Upper lobe of left lung (tissue), 6 donors: Measurements from ENCODE around the gene ZBED3. TPM values are rescaled to one million over a fixed set of nuclear protein-coding genes. Genes with fewer than 3 reads are reported as not detected.

Experiments used
- ATAC-seq, 2 donors: fragments of 200-7000 bp; cut with Tn5 transposase; one replicate each; pipeline ENCODE4 v1.9.1; 2022; ENCODE audit warnings: mild to moderate bottlenecking in 2 of 2, moderate library complexity in 2 of 2; ENCODE audit not compliant: low FRiP score in 2 of 2
- DNase-seq, 2 donors: peaks; one replicate each; pipeline ENCODE4 v3.0.0-alpha.2; 2019 to 2020
- H3K27ac ChIP-seq, 4 donors: fragments of 200-600 bp; sonication (generic); one replicate each; pipeline ENCODE4 v1.5.1; 2016 to 2019
- H3K27me3 ChIP-seq, 4 donors: fragments of 200-600 bp; sonication (generic); one replicate each; pipeline ENCODE4 v1.5.1; 2017 to 2019
- H3K36me3 ChIP-seq, 4 donors: fragments of 200-600 bp; sonication (generic); one replicate each; pipeline ENCODE4 v1.5.1; 2016 to 2019
- H3K4me1 ChIP-seq, 4 donors: fragments of 200-600 bp; sonication (generic); one replicate each; pipeline ENCODE4 v1.5.1; 2018 to 2019
- H3K4me3 ChIP-seq, 4 donors: fragments of 200-600 bp; sonication (generic); one replicate each; pipeline ENCODE4 v1.5.1; 2017 to 2019; ENCODE audit warnings: mild to moderate bottlenecking in 2 of 4, moderate library complexity in 1 of 4
- H3K9me3 ChIP-seq, 4 donors: fragments of 200-600 bp; sonication (generic); one replicate each; pipeline ENCODE4 v1.5.1; 2018 to 2019
- CTCF ChIP-seq, 6 experiments: fragments of 450-650 bp in 4 of 6; fragments of 200-600 bp in 2 of 6; sonication (generic) in 2 of 6; IDR thresholded peaks; one replicate each; pipeline ENCODE4 v1.5.1; 2016 to 2019; ENCODE audit warnings: antibody characterized with exemption in 6 of 6
- EP300 ChIP-seq, 4 donors: sonication (generic); formaldehyde crosslinking; IDR thresholded peaks; one replicate each; pipeline ENCODE4 v1.5.1; 2017; ENCODE audit warnings: antibody characterized with exemption in 4 of 4, control low read depth in 2 of 4
- POLR2A ChIP-seq, 4 donors: fragments of 450-650 bp; IDR thresholded peaks; one replicate each; pipeline ENCODE4 v1.5.1; 2016 to 2017; ENCODE audit warnings: antibody characterized with exemption in 4 of 4, mild to moderate bottlenecking in 2 of 4
- POLR2AphosphoS5 ChIP-seq, 2 donors: sonication (generic); formaldehyde crosslinking; IDR thresholded peaks; one replicate each; pipeline ENCODE4 v1.5.1; 2017; ENCODE audit warnings: antibody characterized with exemption in 2 of 2
- WGBS, 2 donors: methylation state at CpG; one replicate each; pipeline ENCODE4 v1.1.5; 2017 to 2018; 5-methylcytosine and 5-hydroxymethylcytosine counted together
- total RNA-seq, 6 donors: library from RNA; depleted of rRNA in 4 of 6; stranded (reverse); fragments of >200 nt in 4 of 6; gene quantifications; one replicate each; pipeline versions ENCODE4 v1.1.0 to v1.2.1, GENCODE V29; 2016 to 2021
- donor health status: DM: no; HTN: no; CAD: no; lungs with moderate emphysema.
- donor health status: DM: no; HTN: yes; CAD: no; lungs with severe emphysema.

The ZBED3 gene
- total RNA-seq, 6 donors from 2014 or later, result 8.1 to 32.1 (median 17.0) TPM

- H3K36me3 ChIP-seq, result peaks cover 6 to 42% (median 21%) of the 10 kb centered on the region in 4 donors
- TF ChIP-seq EP300 (IDR thresholded peaks at IDR 0.05), result no peak
- no peak for TF ChIP-seq CTCF (IDR thresholded peaks at IDR 0.05)
- TF ChIP-seq POLR2AphosphoS5 (IDR thresholded peaks at IDR 0.05), result no peak
- no peak for TF ChIP-seq POLR2A (IDR thresholded peaks at IDR 0.05)
- 94 to 96% methylated on average over 5 of the region's 5 CpGs for WGBS, 2 donors
- H3K4me1 ChIP-seq, result peaks cover 9 to 18% (median 15%) of the 10 kb centered on the region in 4 donors
- peaks cover 0 to 8% (median 3%) of the 10 kb centered on the region in 4 donors for H3K9me3 ChIP-seq
- H3K27me3 ChIP-seq, result no peaks in the 10 kb centered on the region
- ATAC-seq (no peak), DNase-seq (no peak)
- H3K4me3 ChIP-seq, result no peak overlapping the region
- no peak overlapping the region for H3K27ac ChIP-seq
These were observed 53.7 kb downstream of the ZBED3 start for GRCh38 chr5:77033338-77033737.

GRCh38 chr5:77032635-77033034 lies 54.5 kb downstream of the ZBED3 start:
- Histone ChIP-seq H3K9me3 (peaks cover 0 to 8% (median 3%) of the 10 kb centered on the region in 4 donors), H3K27ac (no peak overlapping the region), H3K36me3 (peaks cover 6 to 35% (median 19%) of the 10 kb centered on the region in 4 donors), H3K4me3 (no peak overlapping the region), H3K27me3 (no peaks in the 10 kb centered on the region), H3K4me1 (peaks cover 9 to 18% (median 15%) of the 10 kb centered on the region in 4 donors)
- ATAC-seq (no peak), DNase-seq (no peak)
- TF ChIP-seq CTCF (IDR thresholded peaks at IDR 0.05) (no peak), EP300 (IDR thresholded peaks at IDR 0.05) (no peak), POLR2AphosphoS5 (IDR thresholded peaks at IDR 0.05) (no peak), POLR2A (IDR thresholded peaks at IDR 0.05) (no peak)
- 84 to 89% methylated on average over 4 of the region's 4 CpGs for WGBS, 2 donors

- TF ChIP-seq CTCF (IDR thresholded peaks at IDR 0.05) (no peak), EP300 (IDR thresholded peaks at IDR 0.05) (no peak), POLR2AphosphoS5 (IDR thresholded peaks at IDR 0.05) (no peak), POLR2A (IDR thresholded peaks at IDR 0.05) (no peak)
- 71 to 84% methylated on average over 3 of the region's 3 CpGs for WGBS, 2 donors
- peak overlapping the region in 1 of 4 donors; percentile 80 for H3K4me3 ChIP-seq
These were observed 55.2 kb downstream of the ZBED3 start for GRCh38 chr5:77031891-77032290.

GRCh38 chr5:77030097-77031071 lies 56.7 kb downstream of the ZBED3 start, which contains the start of gene AGGF1:
Gene AGGF1, plus strand, starts transcription at chr5:77030404. Its CDS starts 363 bp downstream, at chr5:77030767.
- H3K4me1 ChIP-seq, result peaks cover 9 to 18% (median 15%) of the 10 kb centered on the region in 4 donors
- DNase-seq, result peak; percentile 95 to 96
- H3K4me3 ChIP-seq, result peak within 1 kb of the TSS; percentile 80 to 98 (median 96)
- H3K9me3 ChIP-seq, result peaks cover 0 to 8% (median 3%) of the 10 kb centered on the region in 4 donors
- peaks cover 0 to 12% (median 0%) of the 10 kb centered on the region in 4 donors for H3K36me3 ChIP-seq
- H3K27ac ChIP-seq, result peak within 1 kb of the TSS; percentile 94 to 95 (median 94)
- peak; percentile 98 to 100 for ATAC-seq
- TF ChIP-seq POLR2A (IDR thresholded peaks at IDR 0.05) (peak in 3 of 4 donors; percentile 26 to 82 (median 76)), CTCF (IDR thresholded peaks at IDR 0.05) (peak in 1 of 6 experiments; percentile 6), POLR2AphosphoS5 (IDR thresholded peaks at IDR 0.05) (peak; percentile 93 to 94), EP300 (IDR thresholded peaks at IDR 0.05) (peak in 1 of 4 donors; percentile 77)
- no peaks in the 10 kb centered on the region for H3K27me3 ChIP-seq
- WGBS, 2 donors, result 0% methylated on average over 39 to 49 of the region's 82 CpGs

More at GRCh38 chr5:77031891-77032290, 55.2 kb downstream of the ZBED3 start:
- peaks cover 9 to 18% (median 15%) of the 10 kb centered on the region in 4 donors for H3K4me1 ChIP-seq
- H3K36me3 ChIP-seq, result peaks cover 2 to 27% (median 12%) of the 10 kb centered on the region in 4 donors
- ATAC-seq (no peak), DNase-seq (no peak)
- no peak overlapping the region for H3K27ac ChIP-seq
- H3K27me3 ChIP-seq, result no peaks in the 10 kb centered on the region
- H3K9me3 ChIP-seq, result peaks cover 0 to 8% (median 3%) of the 10 kb centered on the region in 4 donors
